ENCODE measurements around the gene KRTAP13-3. TPM values are rescaled to one million over a fixed set of nuclear protein-coding genes. Genes with fewer than 3 reads are reported as not detected.
A peak's percentile ranks its signal among the peaks of the same experiment; 100 is the strongest.

KRTAP13-3 gene
- total and polyA plus RNA-seq, 4 donors, result not detected

DNA sequence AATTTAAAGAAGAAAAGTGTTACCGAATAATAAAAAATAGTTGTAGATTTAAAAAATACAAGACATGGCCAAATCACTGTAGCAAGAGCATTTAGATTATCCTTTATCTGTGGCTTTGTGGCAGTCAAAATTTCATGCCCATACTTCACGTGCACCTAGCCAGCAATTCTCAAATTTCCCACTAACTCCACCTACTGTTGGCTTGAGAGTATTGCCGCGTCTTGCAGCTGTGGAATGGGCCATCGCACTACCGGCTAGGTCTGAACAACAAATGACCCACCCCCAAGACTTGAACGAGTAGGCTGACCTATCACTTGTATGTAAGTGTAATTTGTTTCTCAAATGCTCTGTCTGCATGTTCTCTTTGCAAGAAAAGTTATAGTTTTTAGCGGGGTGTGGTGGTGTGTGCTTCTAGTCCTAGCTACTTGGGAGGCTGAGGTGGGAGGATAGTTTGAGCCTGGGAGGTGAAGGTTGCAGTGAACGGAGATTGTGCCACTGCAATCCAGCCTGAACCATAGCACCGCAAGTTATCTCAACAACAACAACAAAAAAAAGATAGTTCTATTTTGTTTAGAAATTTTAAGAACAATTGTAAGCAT, 8.4 kb upstream of the KRTAP13-3 start:
- no peak overlapping the region for H3K27ac ChIP-seq (ENCODE audit: low read depth in 1 of 2, low read length in 2 of 2)
- H3K36me3 ChIP-seq (ENCODE audit: control insufficient read depth in 1 of 2, insufficient read depth in 2 of 2, low read length in 1 of 2), result no peaks in the 10 kb centered on the region
- intact Hi-C loops (cut with DNase I), result no loop called here
- H3K4me1 ChIP-seq (ENCODE audit: control insufficient read depth in 1 of 2, insufficient read depth in 2 of 2, low read length in 2 of 2), result no peaks in the 10 kb centered on the region
- H3K4me3 ChIP-seq (ENCODE audit: low read length in 2 of 2), result no peak overlapping the region
- DNase-seq (no peak), ATAC-seq (ENCODE audit: low FRiP score) (peak; percentile 46)
- WGBS, 2 donors, result 28 to 40% methylated on average over 10 of the region's 10 CpGs
- H3K27me3 ChIP-seq (ENCODE audit: control insufficient read depth in 1 of 2, insufficient read depth in 2 of 2, low read length in 1 of 2), result no peaks in the 10 kb centered on the region
- no peaks in the 10 kb centered on the region for H3K9me3 ChIP-seq (ENCODE audit: control insufficient read depth, low read length)

- no peak within 1 kb of the TSS for H3K27ac ChIP-seq (ENCODE audit: low read depth in 1 of 2, low read length in 2 of 2)
- no peaks in the 10 kb centered on the region for H3K27me3 ChIP-seq (ENCODE audit: control insufficient read depth in 1 of 2, insufficient read depth in 2 of 2, low read length in 1 of 2)
- H3K4me1 ChIP-seq (ENCODE audit: control insufficient read depth in 1 of 2, insufficient read depth in 2 of 2, low read length in 2 of 2), result no peaks in the 10 kb centered on the region
- H3K36me3 ChIP-seq (ENCODE audit: control insufficient read depth in 1 of 2, insufficient read depth in 2 of 2, low read length in 1 of 2), result no peaks in the 10 kb centered on the region
- 82 to 87% methylated on average over 9 of the region's 9 CpGs for WGBS, 2 donors
- no peak for DNase-seq
- ATAC-seq (ENCODE audit: low FRiP score), result no peak
- intact Hi-C loops (cut with DNase I), result no loop called here
- H3K4me3 ChIP-seq (ENCODE audit: low read length in 2 of 2), result no peak within 1 kb of the TSS
- H3K9me3 ChIP-seq (ENCODE audit: control insufficient read depth, low read length), result no peaks in the 10 kb centered on the region
Observed at GRCh38 chr21:30430170-30430655, 4.5 kb upstream of the KRTAP13-3 start, which contains the start of gene KRTAP13-4. Gene KRTAP13-4 (plus strand): TSS chr21:30430220. CDS start chr21:30430276, 56 bp downstream.

DNA sequence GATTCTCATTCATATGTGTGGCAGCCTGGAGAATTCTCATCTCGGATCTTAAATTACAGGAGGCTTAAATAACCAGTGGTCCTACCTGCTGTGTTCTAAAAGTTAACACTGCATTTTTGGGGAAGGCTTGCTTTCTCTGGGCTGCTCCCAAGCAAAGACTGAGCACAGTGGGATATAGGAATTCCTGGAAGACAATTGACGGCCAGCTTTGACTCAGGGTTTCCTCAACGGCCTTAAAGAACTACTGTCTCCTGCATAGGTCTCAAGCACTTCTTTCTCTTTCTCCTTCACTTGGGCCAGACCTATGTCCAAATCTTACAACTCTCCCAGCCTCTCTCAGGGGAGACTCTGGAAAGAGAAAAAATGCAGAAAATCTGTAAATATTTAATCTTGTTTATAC, 1.0 kb upstream of the KRTAP13-3 start:
- no peak for ATAC-seq (ENCODE audit: low FRiP score)
- Histone ChIP-seq H3K9me3 (ENCODE audit: control insufficient read depth, low read length) (no peaks in the 10 kb centered on the region), H3K4me3 (ENCODE audit: low read length in 2 of 2) (no peak overlapping the region), H3K4me1 (ENCODE audit: control insufficient read depth in 1 of 2, insufficient read depth in 2 of 2, low read length in 2 of 2) (no peaks in the 10 kb centered on the region), H3K27ac (ENCODE audit: low read depth in 1 of 2, low read length in 2 of 2) (no peak overlapping the region), H3K27me3 (ENCODE audit: control insufficient read depth in 1 of 2, insufficient read depth in 2 of 2, low read length in 1 of 2) (no peaks in the 10 kb centered on the region), H3K36me3 (ENCODE audit: control insufficient read depth in 1 of 2, insufficient read depth in 2 of 2, low read length in 1 of 2) (no peaks in the 10 kb centered on the region)
- DNase-seq, result no peak
- intact Hi-C loops (cut with DNase I), result no loop called here
- WGBS, 2 donors, result 58 to 64% methylated on average over 3 of the region's 3 CpGs

GRCh38 chr21:30415993-30416392, 9.7 kb downstream of the KRTAP13-3 start:
- no peak for DNase-seq
- H3K4me1 ChIP-seq (ENCODE audit: control insufficient read depth in 1 of 2, insufficient read depth in 2 of 2, low read length in 2 of 2), result no peaks in the 10 kb centered on the region
- no peak overlapping the region for H3K4me3 ChIP-seq (ENCODE audit: low read length in 2 of 2)
- 93% methylated on average over 5 of the region's 5 CpGs for WGBS, 2 donors
- H3K36me3 ChIP-seq (ENCODE audit: control insufficient read depth in 1 of 2, insufficient read depth in 2 of 2, low read length in 1 of 2), result no peaks in the 10 kb centered on the region
- intact Hi-C loops (cut with DNase I), result no loop called here
- H3K9me3 ChIP-seq (ENCODE audit: control insufficient read depth, low read length), result no peaks in the 10 kb centered on the region
- H3K27ac ChIP-seq (ENCODE audit: low read depth in 1 of 2, low read length in 2 of 2), result no peak overlapping the region
- ATAC-seq (ENCODE audit: low FRiP score), result no peak
- no peaks in the 10 kb centered on the region for H3K27me3 ChIP-seq (ENCODE audit: control insufficient read depth in 1 of 2, insufficient read depth in 2 of 2, low read length in 1 of 2)

DNA sequence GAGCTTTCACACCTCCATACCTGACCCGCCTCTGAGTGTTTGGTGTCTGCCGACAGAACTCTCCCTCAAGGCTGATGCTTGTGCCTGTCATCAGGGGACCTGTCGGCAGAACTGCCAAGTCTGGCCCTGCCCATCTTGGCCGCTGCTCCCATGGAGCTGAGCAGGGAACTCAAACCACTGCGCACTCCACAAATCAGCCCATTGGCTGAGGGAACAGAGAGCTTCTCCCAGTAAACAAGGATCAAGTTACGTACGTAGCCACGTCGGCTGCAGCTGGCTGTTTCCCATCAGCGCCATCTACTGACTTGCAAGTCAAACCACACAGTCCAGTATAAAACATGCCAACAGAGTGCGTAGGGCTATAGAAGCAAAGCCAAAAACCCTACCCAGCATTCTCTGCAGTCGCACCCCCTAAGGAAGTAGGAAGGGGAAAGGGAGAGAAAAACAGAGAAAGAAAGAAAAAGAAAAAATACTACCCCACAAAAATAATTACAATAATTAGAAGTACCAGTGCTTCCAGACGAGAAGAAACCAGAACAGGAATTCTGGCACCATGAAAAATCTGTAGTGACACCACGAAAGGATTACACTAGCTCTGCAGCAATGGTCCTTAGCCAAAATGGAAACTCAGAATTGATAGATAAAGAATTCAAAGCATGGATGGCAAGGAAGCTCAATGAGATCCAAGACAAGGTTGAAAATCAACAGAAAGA, 16.8 kb downstream of the KRTAP13-3 start:
- H3K9me3 ChIP-seq (ENCODE audit: control insufficient read depth, low read length), result peaks cover 3% of the 10 kb centered on the region
- intact Hi-C loops (cut with DNase I), result no loop called here
- H3K36me3 ChIP-seq (ENCODE audit: control insufficient read depth in 1 of 2, insufficient read depth in 2 of 2, low read length in 1 of 2), result no peaks in the 10 kb centered on the region
- no peak overlapping the region for H3K4me3 ChIP-seq (ENCODE audit: low read length in 2 of 2)
- 26 to 28% methylated on average over 14 of the region's 14 CpGs for whole genome bisulfite sequencing, 2 donors
- no peak for DNase-seq
- H3K27me3 ChIP-seq (ENCODE audit: control insufficient read depth in 1 of 2, insufficient read depth in 2 of 2, low read length in 1 of 2), result no peaks in the 10 kb centered on the region
- no peak overlapping the region for H3K27ac ChIP-seq (ENCODE audit: low read depth in 1 of 2, low read length in 2 of 2)
- ATAC-seq (ENCODE audit: low FRiP score), result no peak
- no peaks in the 10 kb centered on the region for H3K4me1 ChIP-seq (ENCODE audit: control insufficient read depth in 1 of 2, insufficient read depth in 2 of 2, low read length in 2 of 2)

DNA sequence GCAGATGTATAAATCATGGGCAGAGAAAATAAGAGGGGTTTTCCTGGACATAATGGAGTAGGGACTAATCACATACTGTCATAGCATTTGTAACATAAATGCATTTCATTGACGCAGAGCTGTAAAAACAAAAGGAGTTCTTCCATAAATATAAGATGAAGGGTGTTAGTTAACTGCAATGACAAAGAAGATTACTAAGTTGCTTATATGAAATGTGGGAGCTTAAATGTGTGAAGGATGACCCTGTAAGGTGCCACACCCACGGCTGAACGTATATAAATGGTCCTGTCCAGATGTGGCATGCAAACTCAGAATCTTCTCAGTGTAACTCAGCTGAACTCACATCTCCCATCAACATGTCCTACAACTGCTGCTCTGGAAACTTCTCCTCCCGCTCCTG, 30.0 kb downstream of the KRTAP13-3 start, which contains the start of gene KRTAP13-1:
Gene KRTAP13-1, plus strand, starts transcription at position 301 of the 400 bp plus-strand sequence. Its CDS starts 56 bp downstream, at position 357.
- Histone ChIP-seq H3K27me3 (ENCODE audit: control insufficient read depth in 1 of 2, insufficient read depth in 2 of 2, low read length in 1 of 2) (no peaks in the 10 kb centered on the region), H3K36me3 (ENCODE audit: control insufficient read depth in 1 of 2, insufficient read depth in 2 of 2, low read length in 1 of 2) (no peaks in the 10 kb centered on the region), H3K4me3 (ENCODE audit: low read length in 2 of 2) (no peak within 1 kb of the TSS), H3K9me3 (ENCODE audit: control insufficient read depth, low read length) (peaks cover under 1% of the 10 kb centered on the region), H3K4me1 (ENCODE audit: control insufficient read depth in 1 of 2, insufficient read depth in 2 of 2, low read length in 2 of 2) (no peaks in the 10 kb centered on the region), H3K27ac (ENCODE audit: low read depth in 1 of 2, low read length in 2 of 2) (no peak within 1 kb of the TSS)
- WGBS, 2 donors, result 67 to 75% methylated on average over 4 of the region's 4 CpGs
- ATAC-seq (ENCODE audit: low FRiP score), result no peak
- intact Hi-C loops (cut with DNase I), result no loop called here
- DNase-seq, result no peak

DNA sequence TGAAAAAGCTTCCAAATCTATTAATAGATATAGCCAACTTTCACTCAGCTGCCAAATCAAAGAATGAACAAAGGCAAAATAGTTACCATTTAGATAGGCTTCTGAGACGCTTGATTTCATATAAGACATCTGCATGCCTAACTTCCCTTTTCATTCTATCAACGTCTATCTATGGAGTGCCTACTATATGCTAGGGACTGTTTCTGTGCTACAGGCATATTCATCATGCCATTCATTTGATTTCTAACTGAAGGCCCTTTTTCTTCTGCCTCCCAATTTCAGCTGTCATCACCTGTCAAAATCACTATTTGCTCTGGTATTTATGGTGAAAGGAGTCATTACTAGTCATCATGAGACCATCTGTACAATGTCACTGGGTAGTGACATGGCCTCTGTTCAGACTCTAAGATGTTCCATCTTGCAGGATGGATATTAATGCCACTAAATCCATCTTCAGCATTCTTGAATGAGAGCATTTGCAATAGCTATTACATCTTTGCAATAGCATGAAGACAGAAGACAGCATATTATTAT, 34.2 kb downstream of the KRTAP13-3 start:
- H3K9me3 ChIP-seq (ENCODE audit: control insufficient read depth, low read length), result peaks cover 3% of the 10 kb centered on the region
- H3K36me3 ChIP-seq (ENCODE audit: control insufficient read depth in 1 of 2, insufficient read depth in 2 of 2, low read length in 1 of 2), result no peaks in the 10 kb centered on the region
- intact Hi-C loops (cut with DNase I), result no loop called here
- peaks cover 0 to 2% of the 10 kb centered on the region in 2 donors for H3K4me1 ChIP-seq (ENCODE audit: control insufficient read depth in 1 of 2, insufficient read depth in 2 of 2, low read length in 2 of 2)
- H3K27ac ChIP-seq (ENCODE audit: low read depth in 1 of 2, low read length in 2 of 2), result no peak overlapping the region
- no peak for ATAC-seq (ENCODE audit: low FRiP score)
- DNase-seq, result no peak
- WGBS, 2 donors, result 12 to 16% methylated on average over 2 of the region's 2 CpGs
- no peaks in the 10 kb centered on the region for H3K27me3 ChIP-seq (ENCODE audit: control insufficient read depth in 1 of 2, insufficient read depth in 2 of 2, low read length in 1 of 2)
- H3K4me3 ChIP-seq (ENCODE audit: low read length in 2 of 2), result no peak overlapping the region

DNA sequence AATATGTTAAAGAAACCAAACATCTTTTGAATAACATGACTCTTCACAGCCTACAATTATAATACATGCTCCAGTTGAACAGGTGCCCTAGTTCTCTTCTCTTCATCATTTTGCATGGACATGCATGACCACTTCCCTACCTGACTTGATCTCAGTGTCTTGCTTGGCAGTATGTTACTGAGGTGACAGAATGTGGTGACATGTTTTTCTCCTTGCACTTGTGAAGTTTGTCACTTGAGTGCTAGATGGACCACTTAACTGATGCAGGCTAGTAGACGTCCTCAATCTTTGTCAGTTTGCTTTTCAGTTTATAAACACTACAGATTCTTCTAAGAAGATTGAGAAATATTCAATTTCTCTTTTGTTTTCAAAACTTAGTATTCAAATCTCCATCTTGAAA, 43.5 kb downstream of the KRTAP13-3 start:
- DNase-seq, result no peak
- 57% methylated on average over 1 of the region's 1 CpG for WGBS, 2 donors
- Histone ChIP-seq H3K36me3 (ENCODE audit: control insufficient read depth in 1 of 2, insufficient read depth in 2 of 2, low read length in 1 of 2) (no peaks in the 10 kb centered on the region), H3K4me3 (ENCODE audit: low read length in 2 of 2) (no peak overlapping the region), H3K27me3 (ENCODE audit: control insufficient read depth in 1 of 2, insufficient read depth in 2 of 2, low read length in 1 of 2) (no peaks in the 10 kb centered on the region), H3K9me3 (ENCODE audit: control insufficient read depth, low read length) (no peaks in the 10 kb centered on the region), H3K27ac (ENCODE audit: low read depth in 1 of 2, low read length in 2 of 2) (no peak overlapping the region), H3K4me1 (ENCODE audit: control insufficient read depth in 1 of 2, insufficient read depth in 2 of 2, low read length in 2 of 2) (no peaks in the 10 kb centered on the region)
- ATAC-seq (ENCODE audit: low FRiP score), result no peak
- intact Hi-C loops (cut with DNase I), result no loop called here

Data from aorta (tissue), 5 donors.